Amniotic stem cell (primary cell): ENCODE results near the gene PCSK5.

Experiments used
- DNase-seq: peaks from one replicate; lab custom pipeline; 2025; lab: John Stamatoyannopoulos, UW

PCSK5 gene

GRCh38 chr9:76082057-76082456, 191.6 kb downstream of the PCSK5 start:
- no peak for DNase-seq

GRCh38 chr9:76085596-76085995, 195.1 kb downstream of the PCSK5 start:
- no peak for DNase-seq

GRCh38 chr9:76086539-76086938, 196.1 kb downstream of the PCSK5 start:
- no peak for DNase-seq

GRCh38 chr9:76087976-76088375, 197.5 kb downstream of the PCSK5 start:
- no peak for DNase-seq

- no peak for DNase-seq
These were observed 199.9 kb downstream of the PCSK5 start for GRCh38 chr9:76090330-76090729.

- DNase-seq = no peak
These were observed 200.4 kb downstream of the PCSK5 start for GRCh38 chr9:76090909-76091308.

- no peak for DNase-seq
These were observed 202.1 kb downstream of the PCSK5 start for GRCh38 chr9:76092572-76092971.

- no peak for DNase-seq
These were observed 205.1 kb downstream of the PCSK5 start for GRCh38 chr9:76095585-76095984.

GRCh38 chr9:76099516-76099915, 209.0 kb downstream of the PCSK5 start:
- no peak for DNase-seq

- no peak for DNase-seq
These were observed 210.6 kb downstream of the PCSK5 start for GRCh38 chr9:76101075-76101474.

- DNase-seq = no peak
These were observed 211.0 kb downstream of the PCSK5 start for GRCh38 chr9:76101491-76101890.

- no peak for DNase-seq
These were observed 211.5 kb downstream of the PCSK5 start for GRCh38 chr9:76101947-76102346.

GRCh38 chr9:76103531-76104315, 213.2 kb downstream of the PCSK5 start:
- no peak for DNase-seq

- no peak for DNase-seq
These were observed 217.0 kb downstream of the PCSK5 start for GRCh38 chr9:76107482-76107881.

- peak; percentile 26 for DNase-seq
These were observed 219.5 kb downstream of the PCSK5 start for GRCh38 chr9:76109953-76110352.

GRCh38 chr9:76112151-76112550, 221.7 kb downstream of the PCSK5 start:
- DNase-seq = no peak

GRCh38 chr9:76114144-76114543, 223.7 kb downstream of the PCSK5 start:
- no peak for DNase-seq

- DNase-seq = no peak
These were observed 224.9 kb downstream of the PCSK5 start for GRCh38 chr9:76115396-76115795.

- no peak for DNase-seq
These were observed 225.6 kb downstream of the PCSK5 start for GRCh38 chr9:76115982-76116646.

- DNase-seq = no peak
These were observed 226.4 kb downstream of the PCSK5 start for GRCh38 chr9:76116913-76117312.

GRCh38 chr9:76127637-76128036, 237.2 kb downstream of the PCSK5 start:
- DNase-seq = no peak

- DNase-seq = no peak
These were observed 245.4 kb downstream of the PCSK5 start for GRCh38 chr9:76135902-76136301.

- DNase-seq = no peak
These were observed 246.5 kb downstream of the PCSK5 start for GRCh38 chr9:76136986-76137385.

GRCh38 chr9:76137931-76138330, 247.5 kb downstream of the PCSK5 start:
- no peak for DNase-seq
